PC-3 (cell line): ENCODE results near the gene NAGS. TPM values are rescaled to one million over a fixed set of nuclear protein-coding genes. Genes with fewer than 3 reads are reported as not detected.

ENCODE experiments used
- ATAC-seq: fragments of 200-7000 bp; cut with Tn5 transposase; 2 replicates; pipeline ENCODE4 v1.9.1; 2020; ENCODE audit warnings: mild to moderate bottlenecking, moderate library complexity
- BruUV-seq: library from RNA; stranded (reverse); fragments of 400-500 nt; replicated peaks from 2 replicates; lab custom pipeline; 2021; lab: Mats Ljungman, UMichigan
- CTCF ChIA-PET: fragments of 300-600 bp; sonication (Branson Sonifier 250); formaldehyde crosslinking; loops from one replicate; lab custom pipeline; 2022; ENCODE audit warnings: antibody characterized with exemption; lab: Charles Lee
- POLR2A ChIA-PET: fragments of 300-600 bp; sonication (Branson Sonifier 250); formaldehyde crosslinking; loops from one replicate; lab custom pipeline; 2022; ENCODE audit warnings: antibody characterized with exemption; ENCODE audit not compliant: unreplicated experiment; lab: Charles Lee
- DNase-seq: peaks from one replicate; pipeline ENCODE4 v3.0.0-alpha.2; 2015
- H2AFZ ChIP-seq: fragments of 300-600 bp; sonication (generic); 2 replicates; pipeline ENCODE4 v1.6.0; 2016; ENCODE audit warnings: antibody characterized with exemption, low read length
- H3F3A ChIP-seq: fragments of 300-600 bp; sonication (generic); one replicate; pipeline ENCODE4 v1.6.0; 2017; ENCODE audit warnings: antibody characterized with exemption, low read length, control low read depth, mild to moderate bottlenecking; ENCODE audit not compliant: unreplicated experiment
- H3K27ac ChIP-seq: fragments of 300-600 bp; sonication (generic); 2 replicates; pipeline ENCODE4 v1.5.1; 2016; ENCODE audit warnings: mild to moderate bottlenecking, low read length
- H3K27me3 ChIP-seq: fragments of 300-600 bp; sonication (generic); 2 replicates; pipeline ENCODE4 v1.6.1; 2016; ENCODE audit warnings: low read length, mixed read lengths
- H3K36me3 ChIP-seq: fragments of 300-600 bp; sonication (generic); 2 replicates; pipeline ENCODE4 v1.6.1; 2016; ENCODE audit warnings: low read depth, mixed run types, low read length, mixed read lengths
- H3K4me1 ChIP-seq: fragments of 300-600 bp; sonication (generic); 2 replicates; pipeline ENCODE4 v1.5.1; 2016; ENCODE audit warnings: low read length; ENCODE audit not compliant: insufficient read depth
- H3K4me2 ChIP-seq: fragments of 300-600 bp; sonication (generic); 2 replicates; pipeline ENCODE4 v1.6.0; 2016; ENCODE audit warnings: low read length
- H3K4me3 ChIP-seq: fragments of 300-600 bp; sonication (generic); 2 replicates; pipeline ENCODE4 v1.5.1; 2016; ENCODE audit warnings: mild to moderate bottlenecking, low read length, mixed read lengths
- H3K79me2 ChIP-seq: fragments of 300-600 bp; sonication (generic); 2 replicates; pipeline ENCODE4 v1.6.1; 2017; ENCODE audit warnings: low read length, mixed read lengths
- H3K9ac ChIP-seq: fragments of 300-600 bp; sonication (generic); 2 replicates; pipeline ENCODE4 v1.6.0; 2016; ENCODE audit warnings: mild to moderate bottlenecking, low read length
- H3K9me2 ChIP-seq: fragments of 300-600 bp; sonication (generic); replicated peaks from 2 replicates; pipeline ENCODE4 v1.6.1; 2016; ENCODE audit warnings: mixed run types, low read length, mixed read lengths
- H3K9me3 ChIP-seq: fragments of 300-600 bp; sonication (generic); 2 replicates; pipeline ENCODE4 v1.6.1; 2016; ENCODE audit warnings: low read length, mixed read lengths
- H4K20me1 ChIP-seq: fragments of 300-600 bp; sonication (generic); 2 replicates; pipeline ENCODE4 v1.6.1; 2016; ENCODE audit warnings: low read length, mixed read lengths
- EZH2 ChIP-seq: fragments of 300-600 bp; sonication (generic); IDR thresholded peaks from one replicate; pipeline ENCODE4 v1.6.1; 2017; ENCODE audit warnings: antibody characterized with exemption, mild to moderate bottlenecking, low read length; ENCODE audit not compliant: unreplicated experiment
- EZH2phosphoT487 ChIP-seq: fragments of 300-600 bp; sonication (generic); IDR thresholded peaks from 2 replicates; pipeline ENCODE4 v1.6.1; 2018; ENCODE audit warnings: mild to moderate bottlenecking, antibody characterized with exemption, low read length, borderline replicate concordance
- intact Hi-C: fragments of 100-400 bp; cut with micrococcal nuclease; formaldehyde crosslinking; loops from 2 replicates; pipeline ENCODE4 v1.9.0; 2023
- total RNA-seq: library from RNA; depleted of rRNA; stranded (reverse); fragments of >200 nt; gene quantifications from 2 replicates; pipeline ENCODE4 v1.2.3, GENCODE V29; 2014
- TF ChIP-seq, protein P1 (sequence below): fragments of 300-600 bp; sonication (generic); conservative IDR thresholded peaks from 2 replicates; pipeline ENCODE4 v1.5.1; 2017; ENCODE audit warnings: antibody characterized with exemption, low read depth, mild to moderate bottlenecking, low read length

NAGS gene
- total RNA-seq, 1 experiment from 2014 or later, result 13.5 TPM

DNA sequence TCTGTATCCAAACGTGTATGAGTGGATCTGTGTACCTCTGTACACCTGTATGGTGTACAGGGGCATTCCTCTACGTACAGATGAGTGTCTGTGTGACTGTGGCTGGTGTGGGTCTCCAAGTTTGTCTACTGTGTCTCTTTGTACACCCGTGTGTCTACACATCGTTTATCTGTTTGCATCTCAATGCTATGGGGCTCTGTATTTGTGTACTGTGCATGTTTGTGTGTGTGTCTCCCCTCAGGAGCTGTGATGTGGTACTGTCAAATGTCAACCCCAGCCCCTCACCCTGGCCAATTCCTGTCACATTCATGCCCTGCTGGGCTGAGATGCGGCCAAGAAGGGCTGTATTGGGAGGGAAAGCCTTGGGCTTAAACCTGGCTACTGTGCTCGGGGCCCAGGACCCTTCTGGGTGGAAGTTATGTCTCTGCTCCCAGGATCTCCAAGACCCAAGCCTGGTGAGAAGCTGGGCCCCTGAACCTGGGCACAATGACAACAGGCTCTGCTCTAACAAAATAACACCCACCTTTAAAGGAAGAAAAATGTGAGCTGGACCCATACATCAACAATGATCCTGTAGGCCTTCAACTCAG is 3.5 kb upstream of the NAGS start:
- Histone ChIP-seq H2AFZ (no peak overlapping the region), H3K9ac (no peak overlapping the region), H3K4me3 (no peak overlapping the region), H3K4me2 (no peak overlapping the region), H3K27me3 (no peaks in the 10 kb centered on the region), H3K36me3 (no peaks in the 10 kb centered on the region), H3K79me2 (peaks cover 7% of the 10 kb centered on the region; the same call in 1 of the 2 replicates), H3F3A (peaks cover 4% of the 10 kb centered on the region), H3K4me1 (peaks cover 18% of the 10 kb centered on the region), H3K27ac (no peak overlapping the region), H3K9me2 (no peaks in the 10 kb centered on the region), H4K20me1 (no peaks in the 10 kb centered on the region), H3K9me3 (no peaks in the 10 kb centered on the region)
- TF ChIP-seq EZH2phosphoT487, result no peak
- no peak for TF ChIP-seq EZH2
- TF ChIP-seq, protein P1, sequence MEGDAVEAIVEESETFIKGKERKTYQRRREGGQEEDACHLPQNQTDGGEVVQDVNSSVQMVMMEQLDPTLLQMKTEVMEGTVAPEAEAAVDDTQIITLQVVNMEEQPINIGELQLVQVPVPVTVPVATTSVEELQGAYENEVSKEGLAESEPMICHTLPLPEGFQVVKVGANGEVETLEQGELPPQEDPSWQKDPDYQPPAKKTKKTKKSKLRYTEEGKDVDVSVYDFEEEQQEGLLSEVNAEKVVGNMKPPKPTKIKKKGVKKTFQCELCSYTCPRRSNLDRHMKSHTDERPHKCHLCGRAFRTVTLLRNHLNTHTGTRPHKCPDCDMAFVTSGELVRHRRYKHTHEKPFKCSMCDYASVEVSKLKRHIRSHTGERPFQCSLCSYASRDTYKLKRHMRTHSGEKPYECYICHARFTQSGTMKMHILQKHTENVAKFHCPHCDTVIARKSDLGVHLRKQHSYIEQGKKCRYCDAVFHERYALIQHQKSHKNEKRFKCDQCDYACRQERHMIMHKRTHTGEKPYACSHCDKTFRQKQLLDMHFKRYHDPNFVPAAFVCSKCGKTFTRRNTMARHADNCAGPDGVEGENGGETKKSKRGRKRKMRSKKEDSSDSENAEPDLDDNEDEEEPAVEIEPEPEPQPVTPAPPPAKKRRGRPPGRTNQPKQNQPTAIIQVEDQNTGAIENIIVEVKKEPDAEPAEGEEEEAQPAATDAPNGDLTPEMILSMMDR, result no peak
- ATAC-seq (no peak), DNase-seq (no peak)
- no TSS peak for BruUV-seq
- intact Hi-C loops, result no loop called here
- ChIA-PET POLR2A (interaction anchor here (0.7 kb wide), 1 partner anchor 43 kb away, joined by 3 read pairs; no protein-coding TSS in a partner anchor), CTCF (no interaction called here)

DNA sequence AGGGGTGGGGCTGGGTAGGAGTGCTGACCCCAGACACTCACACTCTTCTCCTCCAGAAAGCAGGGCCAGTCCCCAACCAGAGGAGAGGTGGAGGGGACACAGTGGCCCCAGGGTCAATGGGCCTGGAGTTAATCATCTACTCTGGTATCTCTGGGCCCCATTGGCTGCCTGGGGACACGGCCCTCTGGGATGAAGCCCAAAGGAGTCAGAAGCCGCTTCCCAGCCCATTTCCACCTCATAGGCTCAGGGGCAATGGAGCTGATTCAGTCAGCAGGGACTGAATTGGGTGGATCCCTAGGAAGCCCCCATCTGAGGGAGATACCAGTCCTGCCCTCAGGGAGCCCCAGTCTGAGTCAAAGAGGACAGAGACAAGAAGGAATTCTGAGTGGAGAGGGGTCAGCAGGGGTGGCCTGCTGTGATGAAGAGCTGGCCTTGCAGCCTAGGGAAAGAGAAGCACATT is 2.9 kb upstream of the NAGS start:
- H2AFZ ChIP-seq, result no peak overlapping the region
- ChIA-PET CTCF (no interaction called here), POLR2A (interaction anchor here (0.7 kb wide), 1 partner anchor 43 kb away, joined by 3 read pairs; no protein-coding TSS in a partner anchor)
- H3K27ac ChIP-seq, result no peak overlapping the region
- peaks cover 7% of the 10 kb centered on the region; the same call in 1 of the 2 replicates for H3K79me2 ChIP-seq
- H3F3A ChIP-seq, result peaks cover 4% of the 10 kb centered on the region
- H3K4me1 ChIP-seq, result peaks cover 22% of the 10 kb centered on the region
- no peak for DNase-seq
- H3K9ac ChIP-seq, result no peak overlapping the region
- H3K9me2 ChIP-seq, result no peaks in the 10 kb centered on the region
- no peak overlapping the region for H3K4me2 ChIP-seq
- H3K4me3 ChIP-seq, result no peak overlapping the region
- BruUV-seq, result no TSS peak
- ATAC-seq, result no peak
- TF ChIP-seq EZH2 (no peak), EZH2phosphoT487 (no peak)
- TF ChIP-seq, protein P1, result no peak
- H4K20me1 ChIP-seq, result no peaks in the 10 kb centered on the region
- H3K27me3 ChIP-seq, result no peaks in the 10 kb centered on the region
- H3K9me3 ChIP-seq, result no peaks in the 10 kb centered on the region
- intact Hi-C loops, result no loop called here
- H3K36me3 ChIP-seq, result no peaks in the 10 kb centered on the region
